HL-60 (cell line): ENCODE results near the gene KLK8.

Source experiments
- CTCF ChIP-seq: IDR thresholded peaks from one replicate; pipeline ENCODE4 v1.5.1; 2011; ENCODE audit warnings: low read length, control low read depth, inconsistent platforms; ENCODE audit not compliant: insufficient read depth
- GABPA ChIP-seq: IDR thresholded peaks from 2 replicates; pipeline ENCODE4 v1.6.1; 2012; ENCODE audit warnings: low read depth
- REST ChIP-seq: IDR thresholded peaks from 2 replicates; pipeline ENCODE4 v1.6.1; 2012; ENCODE audit warnings: low read depth; ENCODE audit not compliant: insufficient replicate concordance

- TF ChIP-seq CTCF (no peak), GABPA (no peak), REST (no peak)
These were observed 22.5 kb downstream of the KLK8 start for GRCh38 chr19:50978772-50979390.
